HG03520 (cell line): ENCODE results near the gene PPP1R37.

Source experiments
- ATAC-seq: cut with Tn5 transposase; IDR thresholded peaks from one replicate; pipeline ENCODE4 v1.9.1; 2021; ENCODE audit warnings: mild to moderate bottlenecking, moderate library complexity; ENCODE audit not compliant: unreplicated experiment

Gene PPP1R37

GRCh38 chr19:45186509-45187334 is 93.7 kb downstream of the PPP1R37 start:
- ATAC-seq: no peak

DNA sequence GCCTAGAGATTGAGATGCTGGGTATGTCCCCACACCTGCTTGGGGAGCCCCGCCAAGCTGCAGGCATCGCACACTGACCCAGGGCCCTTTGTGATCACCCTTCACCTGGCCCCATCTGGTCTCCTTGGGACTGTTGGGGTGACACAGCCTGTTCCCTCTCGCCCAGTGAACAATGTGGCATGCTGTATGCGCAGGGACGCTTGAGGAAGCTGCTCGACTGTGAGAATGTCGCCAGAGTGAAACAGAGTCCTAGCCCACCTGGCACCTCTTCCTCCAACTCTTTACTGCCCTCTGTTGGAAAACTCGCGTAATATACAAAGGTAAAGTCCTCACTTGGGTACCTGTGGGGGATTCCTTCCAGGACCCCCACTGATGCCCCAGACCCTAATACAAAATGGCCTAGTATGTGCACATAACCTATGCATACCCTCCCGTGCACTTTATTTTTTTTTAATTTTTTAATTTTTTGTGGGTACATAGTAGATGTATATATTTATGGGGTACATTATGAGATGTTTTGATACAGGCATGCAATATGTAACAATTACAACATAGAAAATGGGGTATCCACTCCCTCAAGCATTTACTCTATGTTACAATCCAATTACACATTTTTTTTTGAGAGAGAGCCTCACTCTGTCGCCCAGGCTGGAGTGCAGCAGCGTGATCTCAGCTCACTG is 94.6 kb downstream of the PPP1R37 start:
- ATAC-seq: no peak

DNA sequence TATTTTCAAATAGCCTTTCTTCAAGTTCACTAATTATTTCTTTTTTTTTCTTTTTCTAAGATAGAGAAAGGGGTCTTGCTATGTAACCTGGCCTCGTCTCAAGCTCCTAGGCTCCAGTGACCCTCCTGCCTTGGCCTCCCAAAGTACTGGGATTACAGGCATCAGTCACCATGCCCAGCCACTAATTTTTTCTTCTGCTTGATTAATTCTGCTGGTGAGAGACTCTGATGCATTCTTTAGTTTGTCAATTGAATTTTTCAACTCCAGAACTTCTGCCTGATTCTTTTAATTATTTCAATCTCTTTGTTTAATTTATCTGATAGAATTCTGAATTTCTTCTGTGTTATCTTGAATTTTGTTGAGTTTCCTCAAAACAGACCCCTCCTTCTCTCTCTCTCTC is 97.0 kb downstream of the PPP1R37 start:
- ATAC-seq: no peak

DNA sequence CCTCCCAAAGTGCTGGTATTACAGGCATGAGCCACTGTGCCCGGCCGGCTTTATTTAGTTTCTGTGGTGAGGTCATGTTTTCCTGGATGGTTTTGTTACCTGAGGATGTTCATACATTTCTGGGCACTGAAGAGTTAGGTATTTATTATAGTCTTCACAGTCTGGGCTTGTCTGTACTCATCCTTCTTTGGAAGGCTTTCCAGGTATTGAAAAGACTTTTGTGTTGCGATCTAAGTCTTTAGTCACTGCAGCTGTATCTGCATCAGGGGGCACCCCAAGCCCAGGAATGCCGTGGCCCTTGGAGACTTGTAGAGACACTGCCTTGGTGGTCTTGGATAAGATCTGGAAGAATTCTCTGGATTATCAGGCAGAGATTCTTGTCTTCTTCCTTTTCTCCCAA is 98.4 kb downstream of the PPP1R37 start:
- ATAC-seq: no peak

GRCh38 chr19:45195764-45196163 is 102.8 kb downstream of the PPP1R37 start:
- no peak for ATAC-seq
